Vagina (tissue), 2 donors: ENCODE measurements around the gene NTN3. TPM values are rescaled to one million over a fixed set of nuclear protein-coding genes. Genes with fewer than 3 reads are reported as not detected.

Experiments
- DNase-seq, 2 donors: peaks; one replicate each; pipeline ENCODE4 v3.0.0-alpha.2; 2017; ENCODE audit errors: extremely low spot score in 2 of 2
- H3K27ac ChIP-seq: fragments of 200-600 bp; sonication (generic); one replicate; pipeline ENCODE4 v1.5.1; 2019
- H3K27me3 ChIP-seq: fragments of 200-600 bp; sonication (generic); one replicate; pipeline ENCODE4 v1.5.1; 2019
- H3K36me3 ChIP-seq, 2 donors: fragments of 200-600 bp; sonication (generic); one replicate each; pipeline ENCODE4 v1.5.1; 2017 to 2019
- H3K4me1 ChIP-seq: fragments of 200-600 bp; sonication (generic); one replicate; pipeline ENCODE4 v1.5.1; 2019
- H3K4me3 ChIP-seq, 2 donors: fragments of 200-600 bp; sonication (generic); 1 replicate in 1 of 2; 2 replicates in 1 of 2; pipeline ENCODE4 v1.5.1; 2016 to 2019
- H3K9me3 ChIP-seq: fragments of 200-600 bp; sonication (generic); one replicate; pipeline ENCODE4 v1.5.1; 2019
- POLR2A ChIP-seq, 2 donors: fragments of 450-650 bp; IDR thresholded peaks; one replicate each; pipeline ENCODE4 v1.6.1; 2017; ENCODE audit warnings: antibody characterized with exemption in 2 of 2, mild to moderate bottlenecking in 2 of 2, moderate library complexity in 2 of 2
- POLR2AphosphoS5 ChIP-seq, 2 donors: sonication (generic); formaldehyde crosslinking; IDR thresholded peaks; one replicate each; pipeline ENCODE4 v1.9.0; 2017; ENCODE audit warnings: antibody characterized with exemption in 2 of 2, mild to moderate bottlenecking in 2 of 2, low read depth in 1 of 2; ENCODE audit not compliant: insufficient read depth in 1 of 2
- intact Hi-C: fragments of 100-400 bp; cut with DNase I; formaldehyde crosslinking; loops from one replicate; pipeline ENCODE4 v1.15.1; 2023
- total RNA-seq: library from RNA; depleted of rRNA; stranded (reverse); fragments of >200 nt; gene quantifications from one replicate; pipeline ENCODE4 v1.2.3, GENCODE V29; 2016
- TF ChIP-seq, protein P1 (sequence below), 3 experiments: fragments of 450-650 bp in 2 of 3; fragments of 200-600 bp in 1 of 3; sonication (generic) in 1 of 3; IDR thresholded peaks; one replicate each; pipeline ENCODE4 v1.5.1; 2017 to 2019; ENCODE audit warnings: antibody characterized with exemption in 3 of 3, mild to moderate bottlenecking in 2 of 3, moderate library complexity in 2 of 3

Gene NTN3
- total RNA-seq, 1 donor from 2014 or later, result not detected

DNA sequence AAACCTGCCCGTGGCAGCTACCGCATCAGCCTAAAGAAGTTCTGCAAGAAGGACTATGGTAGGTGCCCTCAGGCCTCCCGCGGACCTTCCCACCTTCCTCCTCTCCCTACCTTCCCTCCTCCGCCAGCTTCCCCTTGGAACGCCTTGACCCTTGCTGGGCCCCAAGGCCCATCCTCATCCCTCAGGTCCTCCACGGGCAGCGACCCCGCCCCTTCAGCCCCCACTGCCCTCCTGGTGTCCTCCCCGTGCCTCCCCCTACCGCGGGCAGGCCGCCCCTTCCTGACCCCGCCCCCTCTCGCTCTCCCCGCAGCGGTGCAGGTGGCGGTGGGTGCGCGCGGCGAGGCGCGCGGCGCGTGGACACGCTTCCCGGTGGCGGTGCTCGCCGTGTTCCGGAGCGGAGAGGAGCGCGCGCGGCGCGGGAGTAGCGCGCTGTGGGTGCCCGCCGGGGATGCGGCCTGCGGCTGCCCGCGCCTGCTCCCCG is 2.4 kb downstream of the NTN3 start:
- Histone ChIP-seq H3K4me1 (peaks cover 59% of the 10 kb centered on the region), H3K27ac (no peak overlapping the region), H3K4me3 (peak overlapping the region; percentile 56 to 67), H3K36me3 (no peaks in the 10 kb centered on the region), H3K9me3 (no peaks in the 10 kb centered on the region), H3K27me3 (peaks cover 4% of the 10 kb centered on the region)
- intact Hi-C loops, result no loop called here
- TF ChIP-seq POLR2AphosphoS5 (IDR thresholded peaks at IDR 0.05; ENCODE audit: insufficient read depth in 1 of 2, low read depth in 1 of 2) (no peak), POLR2A (IDR thresholded peaks at IDR 0.05) (no peak)
- TF ChIP-seq, protein P1, sequence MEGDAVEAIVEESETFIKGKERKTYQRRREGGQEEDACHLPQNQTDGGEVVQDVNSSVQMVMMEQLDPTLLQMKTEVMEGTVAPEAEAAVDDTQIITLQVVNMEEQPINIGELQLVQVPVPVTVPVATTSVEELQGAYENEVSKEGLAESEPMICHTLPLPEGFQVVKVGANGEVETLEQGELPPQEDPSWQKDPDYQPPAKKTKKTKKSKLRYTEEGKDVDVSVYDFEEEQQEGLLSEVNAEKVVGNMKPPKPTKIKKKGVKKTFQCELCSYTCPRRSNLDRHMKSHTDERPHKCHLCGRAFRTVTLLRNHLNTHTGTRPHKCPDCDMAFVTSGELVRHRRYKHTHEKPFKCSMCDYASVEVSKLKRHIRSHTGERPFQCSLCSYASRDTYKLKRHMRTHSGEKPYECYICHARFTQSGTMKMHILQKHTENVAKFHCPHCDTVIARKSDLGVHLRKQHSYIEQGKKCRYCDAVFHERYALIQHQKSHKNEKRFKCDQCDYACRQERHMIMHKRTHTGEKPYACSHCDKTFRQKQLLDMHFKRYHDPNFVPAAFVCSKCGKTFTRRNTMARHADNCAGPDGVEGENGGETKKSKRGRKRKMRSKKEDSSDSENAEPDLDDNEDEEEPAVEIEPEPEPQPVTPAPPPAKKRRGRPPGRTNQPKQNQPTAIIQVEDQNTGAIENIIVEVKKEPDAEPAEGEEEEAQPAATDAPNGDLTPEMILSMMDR (IDR thresholded peaks at IDR 0.05), result no peak
- no peak for DNase-seq

DNA sequence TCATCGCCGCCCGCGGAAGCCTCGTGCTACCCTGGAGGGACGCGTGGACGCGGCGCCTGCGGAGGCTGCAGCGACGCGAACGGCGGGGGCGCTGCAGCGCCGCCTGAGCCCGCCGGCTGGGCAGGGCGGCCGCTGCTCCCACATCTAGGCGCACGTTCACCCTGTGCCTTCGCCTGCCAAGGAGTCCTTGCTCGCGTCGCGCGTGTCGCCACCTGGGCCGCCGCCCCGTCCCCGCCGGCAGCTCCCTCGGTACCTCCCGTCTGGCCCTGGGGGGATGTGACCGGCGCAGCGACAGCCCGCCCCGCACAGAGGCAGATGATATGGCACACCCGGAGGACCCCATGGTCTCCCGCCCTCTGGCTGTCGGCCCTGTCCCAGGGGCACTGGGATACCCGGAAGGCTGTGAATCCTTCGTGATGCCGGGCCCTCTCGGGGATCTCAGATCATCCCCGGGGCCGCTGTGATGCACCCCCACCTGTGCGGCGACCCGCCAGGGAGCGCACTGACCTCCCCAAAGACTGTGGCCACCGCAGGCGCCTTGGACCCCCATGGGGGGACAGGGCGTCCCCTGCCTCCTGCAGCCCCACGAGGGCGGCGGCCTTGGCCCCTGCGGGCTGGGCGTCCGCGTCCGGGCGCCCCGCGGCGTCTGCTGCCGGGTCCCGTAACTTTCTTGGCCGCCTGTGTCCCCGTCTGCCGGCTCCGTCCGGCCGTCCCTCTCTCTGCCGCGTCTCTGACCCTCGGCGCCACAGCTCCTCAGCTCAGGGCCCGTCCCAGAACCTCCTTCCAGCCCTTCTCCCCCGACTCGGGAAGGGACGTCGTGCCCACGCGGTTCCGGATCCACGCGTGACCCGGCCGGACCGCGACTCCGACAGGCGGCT is 3.1 kb downstream of the NTN3 start:
- H3K4me3 ChIP-seq, result peak overlapping the region; percentile 56 to 67
- TF ChIP-seq POLR2A (IDR thresholded peaks at IDR 0.05) (no peak), POLR2AphosphoS5 (IDR thresholded peaks at IDR 0.05; ENCODE audit: insufficient read depth in 1 of 2, low read depth in 1 of 2) (no peak)
- TF ChIP-seq, protein P1 (IDR thresholded peaks at IDR 0.05), result no peak
- H3K27ac ChIP-seq, result peak overlapping the region; percentile 79
- intact Hi-C loops, result no loop called here
- peaks cover 4% of the 10 kb centered on the region for H3K27me3 ChIP-seq
- H3K9me3 ChIP-seq, result no peaks in the 10 kb centered on the region
- no peaks in the 10 kb centered on the region for H3K36me3 ChIP-seq
- peaks cover 51% of the 10 kb centered on the region for H3K4me1 ChIP-seq
- DNase-seq, result no peak

GRCh38 chr16:2474877-2475412 is 3.8 kb downstream of the NTN3 start, which contains the start of gene TBC1D24:
TBC1D24 (plus strand) TSS chr16:2475127; CDS start chr16:2496149, 21,022 bp downstream.
- Histone ChIP-seq H3K27ac (peak within 1 kb of the TSS; percentile 79), H3K9me3 (no peaks in the 10 kb centered on the region), H3K4me1 (peaks cover 47% of the 10 kb centered on the region), H3K4me3 (peak within 1 kb of the TSS; percentile 56 to 67), H3K36me3 (no peaks in the 10 kb centered on the region), H3K27me3 (peaks cover 4% of the 10 kb centered on the region)
- intact Hi-C loops, result no loop called here
- DNase-seq, result no peak
- peak in 1 of 2 donors; percentile 51 for TF ChIP-seq POLR2AphosphoS5 (IDR thresholded peaks at IDR 0.05; ENCODE audit: insufficient read depth in 1 of 2, low read depth in 1 of 2)
- TF ChIP-seq POLR2A (IDR thresholded peaks at IDR 0.05), result peak in 1 of 2 donors; percentile 48
- TF ChIP-seq, protein P1 (IDR thresholded peaks at IDR 0.05), result no peak

- TF ChIP-seq POLR2AphosphoS5 (IDR thresholded peaks at IDR 0.05; ENCODE audit: insufficient read depth in 1 of 2, low read depth in 1 of 2), result no peak
- TF ChIP-seq, protein P1 (IDR thresholded peaks at IDR 0.05), result no peak
- Histone ChIP-seq H3K4me3 (peak overlapping the region; percentile 56 to 67), H3K9me3 (no peaks in the 10 kb centered on the region), H3K27ac (peak overlapping the region; percentile 79), H3K36me3 (no peaks in the 10 kb centered on the region), H3K27me3 (peaks cover 4% of the 10 kb centered on the region), H3K4me1 (peaks cover 39% of the 10 kb centered on the region)
- no peak for DNase-seq
- intact Hi-C loops, result no loop called here
Observed at GRCh38 chr16:2475413-2476344, 4.6 kb downstream of the NTN3 start.
